Measurements from ENCODE around the gene BICRAL.
A peak's percentile ranks its signal among the peaks of the same experiment; 100 is the strongest.

The BICRAL gene

DNA sequence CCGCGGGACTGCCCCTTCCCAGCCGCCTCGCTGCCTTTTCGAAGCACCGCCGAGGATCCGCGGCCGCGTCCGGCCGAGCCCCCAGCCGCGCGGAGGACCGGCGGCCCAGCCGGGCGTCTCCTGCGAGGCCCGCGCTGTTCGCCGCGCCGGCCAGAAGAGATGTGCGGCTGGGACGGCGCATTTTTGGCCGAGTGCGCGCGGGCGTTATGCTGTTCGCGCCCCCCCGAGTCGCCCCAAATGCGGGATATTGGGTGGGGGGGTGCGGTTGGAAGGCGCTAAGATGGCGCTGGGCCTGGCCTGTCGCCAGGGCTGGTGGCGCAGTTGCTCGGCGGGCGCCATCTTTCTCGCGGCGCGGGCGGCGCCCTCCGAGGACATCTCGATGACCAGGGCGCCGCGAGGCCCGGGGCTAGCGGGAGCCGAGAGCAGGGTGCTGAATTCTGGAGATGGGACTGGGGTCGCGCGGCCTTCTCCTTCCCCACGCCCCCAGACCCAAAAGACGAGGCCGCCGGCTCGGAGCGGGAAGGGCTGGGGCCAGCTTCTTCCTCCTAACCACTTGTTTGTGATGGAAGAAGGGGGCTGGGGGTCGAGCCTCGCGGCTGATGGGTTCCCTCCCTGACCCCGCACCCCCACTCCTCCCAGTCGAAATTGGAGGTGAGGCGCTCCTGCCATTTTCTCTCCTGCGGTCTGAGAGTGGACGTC lies 1.5 kb downstream of the BICRAL start:
- Histone ChIP-seq H3K9ac (ENCODE audit: insufficient read length) (peak overlapping the region; percentile 97), H3K4me3 (peak overlapping the region; percentile 85), H3K27ac (peak overlapping the region; percentile 99), H3K9me3 (ENCODE audit: low read depth, low read length) (no peaks in the 10 kb centered on the region), H3K36me3 (ENCODE audit: insufficient read depth, low read length) (no peaks in the 10 kb centered on the region; the same call in 1 of the 2 replicates)
- no peak for DNase-seq (ENCODE audit: low read depth, low spot score)
- TF ChIP-seq POLR2AphosphoS5 (IDR thresholded peaks at IDR 0.05; ENCODE audit: borderline replicate concordance, low read depth, low read length) = peak; percentile 85
- TF ChIP-seq EZH2 (IDR thresholded peaks at IDR 0.05) = no peak

DNA sequence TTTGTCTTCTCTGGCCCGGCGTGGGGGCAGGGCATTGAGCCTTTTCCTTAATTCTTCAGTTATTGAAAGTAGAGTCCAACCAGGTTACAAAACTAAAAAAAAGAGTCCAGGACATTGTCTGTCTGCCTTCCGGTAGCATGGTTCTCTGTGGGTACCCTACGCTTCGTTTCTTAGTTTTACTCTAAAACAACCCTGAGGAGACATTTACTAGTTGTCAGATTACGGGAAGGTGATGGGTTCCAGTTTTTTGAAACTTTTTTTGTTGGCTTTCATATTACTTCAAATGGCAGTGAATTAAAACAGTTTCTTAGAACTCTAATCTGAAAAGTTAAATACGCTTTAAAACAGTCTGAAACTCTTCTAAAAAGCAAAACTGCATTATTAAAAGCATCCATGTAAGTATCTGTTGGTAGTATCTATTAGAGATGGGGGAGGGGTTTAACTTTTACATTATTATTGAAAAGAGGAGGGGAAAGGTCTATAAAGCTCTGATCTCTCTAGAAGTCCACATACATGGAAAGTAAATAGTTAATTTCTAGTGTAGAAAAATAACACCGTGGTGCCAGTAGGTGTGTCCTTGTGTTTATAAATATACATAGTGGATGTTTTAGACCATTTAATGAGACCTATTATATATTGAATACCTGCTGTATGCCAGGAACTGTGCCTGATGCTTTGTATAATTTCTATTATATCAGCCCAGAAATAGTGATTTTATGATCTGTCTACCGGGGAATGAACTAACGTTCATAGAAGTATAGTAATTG lies 2.2 kb downstream of the BICRAL start:
- DNase-seq (ENCODE audit: low read depth, low spot score) = no peak
- H3K9ac ChIP-seq (ENCODE audit: insufficient read length) = peak overlapping the region; percentile 97
- no peaks in the 10 kb centered on the region; the same call in 1 of the 2 replicates for H3K36me3 ChIP-seq (ENCODE audit: insufficient read depth, low read length)
- H3K4me3 ChIP-seq = peak overlapping the region; percentile 85
- H3K27ac ChIP-seq = peak overlapping the region; percentile 99
- TF ChIP-seq EZH2 (IDR thresholded peaks at IDR 0.05) (no peak), POLR2AphosphoS5 (IDR thresholded peaks at IDR 0.05; ENCODE audit: borderline replicate concordance, low read depth, low read length) (no peak), FOXP2 (optimal IDR thresholded peaks at IDR 0.05; ENCODE audit: control extremely low read depth, extremely low read length, insufficient read depth) (no peak)
- no peaks in the 10 kb centered on the region for H3K9me3 ChIP-seq (ENCODE audit: low read depth, low read length)

DNA sequence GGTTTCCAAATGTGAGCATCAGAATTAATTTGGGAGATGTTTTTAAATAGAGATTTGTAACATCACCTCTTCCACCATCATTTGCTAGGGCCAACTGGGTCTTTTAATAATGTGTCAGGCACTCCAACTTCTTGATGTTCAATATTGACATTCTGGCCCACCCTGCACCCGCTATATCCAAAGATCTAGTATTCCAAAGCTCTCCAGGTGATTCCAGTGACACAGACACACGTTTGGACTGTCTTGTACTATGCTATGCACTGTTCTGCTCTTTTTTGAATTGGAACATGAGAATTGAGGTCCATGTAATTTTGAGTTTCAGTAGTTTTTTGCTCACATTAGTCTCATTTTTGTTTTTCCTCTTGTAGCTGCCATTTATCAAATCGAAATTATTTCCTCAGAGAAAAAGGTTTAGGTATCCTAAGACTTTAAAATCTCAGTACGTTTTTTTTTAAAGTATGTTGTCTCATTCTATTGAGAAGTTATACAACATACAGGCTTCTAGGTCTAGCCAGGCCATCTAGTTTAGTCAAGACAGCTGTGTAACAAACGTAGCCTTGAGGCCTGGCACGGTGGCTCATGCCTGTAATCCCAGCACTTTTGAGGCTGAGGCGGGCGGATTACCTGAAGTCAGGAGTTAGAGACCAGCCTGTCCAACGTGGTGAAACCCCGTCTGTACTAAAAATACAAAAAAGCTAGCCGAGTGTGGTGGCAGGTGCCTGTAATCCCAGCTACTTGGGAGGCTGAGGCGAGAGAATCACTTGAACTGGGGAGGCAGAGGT lies 3.1 kb downstream of the BICRAL start:
- TF ChIP-seq FOXP2 (optimal IDR thresholded peaks at IDR 0.05; ENCODE audit: control extremely low read depth, extremely low read length, insufficient read depth) (no peak), POLR2AphosphoS5 (IDR thresholded peaks at IDR 0.05; ENCODE audit: borderline replicate concordance, low read depth, low read length) (peak; percentile 39)
- Histone ChIP-seq H3K9ac (ENCODE audit: insufficient read length) (no peak overlapping the region), H3K9me3 (ENCODE audit: low read depth, low read length) (no peaks in the 10 kb centered on the region), H3K4me3 (peak overlapping the region; percentile 85), H3K27ac (peak overlapping the region; percentile 99), H3K36me3 (ENCODE audit: insufficient read depth, low read length) (no peaks in the 10 kb centered on the region; the same call in 1 of the 2 replicates)
- no peak for DNase-seq (ENCODE audit: low read depth, low spot score)

DNA sequence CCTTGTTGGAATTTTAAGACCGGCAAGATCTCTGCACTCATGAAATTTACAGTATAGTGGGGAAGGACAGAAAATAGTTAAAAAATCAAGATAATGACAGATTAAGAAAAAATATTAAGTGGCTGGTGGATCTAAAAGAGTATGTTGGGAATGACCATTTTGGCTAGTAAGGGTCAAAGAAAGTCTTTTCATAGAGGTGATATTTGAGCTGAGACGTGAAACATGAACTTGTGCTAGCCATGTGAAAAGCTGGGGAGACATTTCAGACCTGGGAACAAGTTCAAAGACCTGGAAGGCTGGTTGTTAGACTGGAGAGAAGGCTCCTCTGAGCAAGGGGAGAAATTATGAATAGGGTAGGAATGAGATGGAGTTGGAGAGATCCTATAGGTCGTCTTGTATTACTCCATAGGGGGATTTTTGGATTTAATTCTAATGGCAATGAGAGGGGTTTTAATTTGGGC lies 4.7 kb downstream of the BICRAL start:
- Histone ChIP-seq H3K36me3 (ENCODE audit: insufficient read depth, low read length) (no peaks in the 10 kb centered on the region; the same call in 1 of the 2 replicates), H3K9me3 (ENCODE audit: low read depth, low read length) (no peaks in the 10 kb centered on the region), H3K9ac (ENCODE audit: insufficient read length) (no peak overlapping the region), H3K27ac (no peak overlapping the region), H3K4me3 (no peak overlapping the region)
- TF ChIP-seq POLR2AphosphoS5 (IDR thresholded peaks at IDR 0.05; ENCODE audit: borderline replicate concordance, low read depth, low read length) (peak; percentile 13), EZH2 (IDR thresholded peaks at IDR 0.05) (no peak), FOXP2 (optimal IDR thresholded peaks at IDR 0.05; ENCODE audit: control extremely low read depth, extremely low read length, insufficient read depth) (no peak)
- no peak for DNase-seq (ENCODE audit: low read depth, low spot score)

DNA sequence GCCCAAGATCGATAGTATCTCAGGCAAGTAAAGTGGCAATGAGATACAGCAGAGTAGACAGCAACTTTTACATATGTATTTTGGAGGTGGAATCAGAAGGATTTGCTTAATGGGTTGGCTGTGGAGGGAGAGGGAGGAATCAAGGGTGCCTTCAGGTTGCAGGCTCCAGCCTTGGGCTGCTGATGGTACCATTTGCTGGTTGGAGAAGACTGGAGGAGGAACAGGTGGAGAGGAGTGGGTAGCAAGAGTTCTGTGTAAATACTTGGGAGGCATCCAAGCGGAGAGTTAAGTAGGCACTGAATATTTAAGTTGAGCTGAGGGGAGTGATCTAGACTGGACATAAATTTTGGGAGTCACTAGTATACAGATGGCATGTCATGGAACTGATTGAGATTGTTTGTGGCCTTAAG lies 5.2 kb downstream of the BICRAL start:
- no peak overlapping the region for H3K9ac ChIP-seq (ENCODE audit: insufficient read length)
- no peak overlapping the region for H3K4me3 ChIP-seq
- no peaks in the 10 kb centered on the region; the same call in 1 of the 2 replicates for H3K36me3 ChIP-seq (ENCODE audit: insufficient read depth, low read length)
- DNase-seq (ENCODE audit: low read depth, low spot score) = no peak
- H3K9me3 ChIP-seq (ENCODE audit: low read depth, low read length) = no peaks in the 10 kb centered on the region
- no peak for TF ChIP-seq EZH2 (IDR thresholded peaks at IDR 0.05)
- TF ChIP-seq POLR2AphosphoS5 (IDR thresholded peaks at IDR 0.05; ENCODE audit: borderline replicate concordance, low read depth, low read length) = no peak; the same call in 1 of the 2 replicates
- TF ChIP-seq FOXP2 (optimal IDR thresholded peaks at IDR 0.05; ENCODE audit: control extremely low read depth, extremely low read length, insufficient read depth) = no peak
- H3K27ac ChIP-seq = no peak overlapping the region; the same call in 1 of the 2 replicates

DNA sequence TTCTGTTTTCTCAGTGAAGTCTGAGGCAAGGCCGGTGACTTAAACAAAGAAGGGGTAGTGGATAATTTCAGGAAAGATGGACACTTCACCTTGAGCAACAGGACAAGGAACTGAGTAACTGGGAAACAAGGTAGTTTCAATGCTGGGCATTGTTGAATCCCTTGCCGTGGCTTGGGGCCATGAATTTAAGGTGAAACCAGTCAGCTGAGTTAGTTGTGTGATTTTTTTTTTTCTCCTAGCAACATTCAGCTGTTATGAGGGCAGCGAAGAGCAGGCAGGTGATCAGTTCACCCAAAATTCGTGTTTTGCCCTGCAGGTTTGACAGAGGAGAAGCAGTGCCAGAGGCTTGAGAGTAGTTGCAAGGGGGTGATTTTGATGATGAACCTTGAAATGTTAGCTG lies 6.8 kb downstream of the BICRAL start:
- Histone ChIP-seq H3K4me3 (no peak overlapping the region), H3K27ac (0 out of 2 replicates have a peak overlapping the region, but pooled peaks have one; percentile 43), H3K9ac (ENCODE audit: insufficient read length) (no peak overlapping the region), H3K36me3 (ENCODE audit: insufficient read depth, low read length) (no peaks in the 10 kb centered on the region; the same call in 1 of the 2 replicates), H3K9me3 (ENCODE audit: low read depth, low read length) (no peaks in the 10 kb centered on the region)
- no peak for TF ChIP-seq FOXP2 (optimal IDR thresholded peaks at IDR 0.05; ENCODE audit: control extremely low read depth, extremely low read length, insufficient read depth)
- no peak for TF ChIP-seq EZH2 (IDR thresholded peaks at IDR 0.05)
- no peak for TF ChIP-seq POLR2AphosphoS5 (IDR thresholded peaks at IDR 0.05; ENCODE audit: borderline replicate concordance, low read depth, low read length)
- no peak for DNase-seq (ENCODE audit: low read depth, low spot score)

DNA sequence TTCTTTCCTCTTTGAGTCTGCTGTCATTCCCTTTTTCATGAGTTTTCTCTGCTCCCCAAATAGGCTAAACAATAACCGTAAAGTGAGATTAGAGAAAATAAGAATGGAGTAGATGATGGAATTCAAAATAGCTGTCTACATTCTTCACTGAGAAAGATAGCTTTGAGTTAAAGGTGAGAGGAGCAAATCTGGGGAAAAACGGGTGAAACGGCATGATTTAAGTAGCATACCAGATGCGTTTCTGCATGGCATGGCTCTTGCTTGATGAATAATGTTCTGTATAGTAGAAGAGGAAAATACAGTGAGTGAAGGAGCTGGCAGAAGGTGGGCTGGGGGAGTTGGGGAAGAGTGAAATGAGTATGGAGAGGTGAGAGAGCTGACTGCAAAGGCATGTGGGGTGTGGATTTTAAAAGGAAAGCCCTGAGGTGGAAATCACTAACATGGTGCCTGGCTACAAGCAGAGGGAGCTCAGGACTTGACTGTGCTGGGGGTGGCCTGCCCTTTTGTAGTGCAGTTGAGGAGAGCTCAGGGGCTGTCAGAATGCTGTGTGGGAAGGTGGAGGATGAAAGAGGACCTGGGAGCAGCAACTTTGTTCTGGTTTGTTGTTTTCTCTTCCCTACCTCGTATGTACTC lies 8.8 kb downstream of the BICRAL start:
- no peak overlapping the region for H3K9ac ChIP-seq (ENCODE audit: insufficient read length)
- no peaks in the 10 kb centered on the region for H3K36me3 ChIP-seq (ENCODE audit: insufficient read depth, low read length)
- peak overlapping the region; percentile 29 for H3K27ac ChIP-seq
- no peak for DNase-seq (ENCODE audit: low read depth, low spot score)
- no peak overlapping the region for H3K4me3 ChIP-seq
- TF ChIP-seq FOXP2 (optimal IDR thresholded peaks at IDR 0.05; ENCODE audit: control extremely low read depth, extremely low read length, insufficient read depth) (no peak), EZH2 (IDR thresholded peaks at IDR 0.05) (no peak), POLR2AphosphoS5 (IDR thresholded peaks at IDR 0.05; ENCODE audit: borderline replicate concordance, low read depth, low read length) (no peak)
- H3K9me3 ChIP-seq (ENCODE audit: low read depth, low read length) = no peaks in the 10 kb centered on the region

Data from SK-N-MC (cell line).